Cardiac septum (tissue), 1 donor: ENCODE results near the gene NISCH. TPM values are rescaled to one million over a fixed set of nuclear protein-coding genes. Genes with fewer than 3 reads are reported as not detected.
A peak's percentile ranks its signal among the peaks of the same experiment; 100 is the strongest.
"Not testable (repeated sequence)": the region's sequence is repeated elsewhere in the genome, so short reads cannot be mapped to it uniquely, and the experiment has no call there.

Experiments
- DNase-seq: peaks from one replicate; pipeline ENCODE4 v3.0.0-alpha.2; 2020; ENCODE audit warnings: low spot score
- intact Hi-C: fragments of 100-400 bp; cut with DNase I; formaldehyde crosslinking; loops from one replicate; pipeline ENCODE4 v1.14.0; 2022
- total RNA-seq: library from RNA; stranded (reverse); fragmentation: NEBNext Ultra II Directional; extraction: Animal tissue kit (Norgen Biotek cat#: 25700); gene quantifications from one replicate; pipeline ENCODE4 v1.2.1, GENCODE V29; 2021
- donor health status: DM: no; HTN: no; CAD: no.

The NISCH gene
- total RNA-seq, 1 donor from 2014 or later, result 59.1 TPM

DNA sequence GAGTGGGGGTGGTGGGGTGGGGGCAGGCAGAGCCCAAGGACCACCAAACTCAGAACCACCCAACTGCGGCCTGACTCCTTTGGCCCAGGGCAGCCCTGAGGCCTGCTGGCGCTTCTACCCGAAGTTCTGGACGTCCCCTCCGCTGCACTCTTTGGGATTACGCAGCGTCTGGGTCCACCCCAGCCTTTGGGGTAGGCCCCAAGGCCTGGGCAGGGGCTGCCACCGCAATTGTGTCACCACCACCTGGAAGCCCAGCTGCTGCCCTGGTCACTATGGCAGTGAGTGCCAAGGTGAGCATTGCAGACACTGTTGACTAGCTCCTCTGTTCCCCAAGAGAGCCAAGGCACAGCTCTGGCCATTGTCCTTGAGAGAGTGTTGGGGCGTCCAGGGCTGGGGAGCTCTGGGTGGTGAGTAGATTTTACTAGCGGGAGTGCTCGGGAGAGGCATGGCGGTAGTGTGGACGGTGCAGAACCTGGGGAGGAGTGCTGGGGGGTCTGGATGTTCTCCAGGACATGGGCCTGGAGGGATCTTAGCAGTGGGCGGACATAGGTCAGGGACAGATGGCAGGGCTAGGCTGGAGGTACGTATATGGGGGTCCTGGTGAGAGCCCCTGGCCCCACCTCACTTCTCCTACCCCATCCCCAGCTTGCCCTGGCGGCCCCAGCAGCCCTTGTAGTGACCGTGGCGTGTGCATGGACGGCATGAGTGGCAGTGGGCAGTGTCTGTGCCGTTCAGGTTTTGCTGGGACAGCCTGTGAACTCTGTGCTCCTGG lies 65.5 kb downstream of the NISCH start:
- intact Hi-C loops, result no loop called here
- DNase-seq, result no peak

DNA sequence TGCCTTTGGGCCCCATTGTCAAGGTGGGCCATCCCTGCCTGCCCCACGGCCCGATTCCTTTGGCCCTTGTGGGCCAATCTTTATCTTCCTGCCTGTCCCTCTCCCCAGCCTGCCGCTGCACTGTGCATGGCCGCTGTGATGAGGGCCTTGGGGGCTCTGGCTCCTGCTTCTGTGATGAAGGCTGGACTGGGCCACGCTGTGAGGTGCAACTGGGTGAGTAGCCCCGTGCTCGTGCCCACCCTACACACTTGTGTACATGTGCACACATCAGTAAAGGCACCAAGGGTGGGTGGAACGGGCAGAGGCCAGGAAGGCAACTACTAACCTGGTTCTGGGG lies 66.1 kb downstream of the NISCH start:
- no peak for DNase-seq
- intact Hi-C loops, result no loop called here

DNA sequence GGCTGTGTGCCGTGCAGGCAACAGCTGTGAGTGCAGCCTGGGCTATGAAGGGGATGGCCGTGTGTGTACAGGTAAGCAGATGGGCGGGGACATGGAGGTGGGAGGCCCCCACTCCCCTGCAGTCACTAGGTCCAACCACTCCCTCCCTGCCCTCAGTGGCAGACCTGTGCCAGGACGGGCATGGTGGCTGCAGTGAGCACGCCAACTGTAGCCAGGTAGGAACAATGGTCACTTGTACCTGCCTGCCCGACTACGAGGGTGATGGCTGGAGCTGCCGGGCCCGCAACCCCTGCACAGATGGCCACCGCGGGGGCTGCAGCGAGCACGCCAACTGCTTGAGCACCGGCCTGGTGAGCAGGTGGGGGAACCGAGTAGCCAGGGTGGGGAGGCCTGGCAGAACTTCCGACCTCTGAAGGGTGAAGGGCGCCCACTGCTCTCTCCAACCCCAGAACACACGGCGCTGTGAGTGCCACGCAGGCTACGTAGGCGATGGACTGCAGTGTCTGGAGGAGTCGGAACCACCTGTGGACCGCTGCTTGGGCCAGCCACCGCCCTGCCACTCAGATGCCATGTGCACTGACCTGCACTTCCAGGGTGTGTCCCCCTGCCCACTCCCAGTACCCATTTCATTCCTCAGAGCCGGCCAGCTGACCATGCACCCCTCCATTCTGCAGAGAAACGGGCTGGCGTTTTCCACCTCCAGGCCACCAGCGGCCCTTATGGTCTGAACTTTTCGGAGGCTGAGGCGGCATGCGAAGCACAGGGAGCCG lies 66.7 kb downstream of the NISCH start:
- peak; percentile 67 for DNase-seq

DNA sequence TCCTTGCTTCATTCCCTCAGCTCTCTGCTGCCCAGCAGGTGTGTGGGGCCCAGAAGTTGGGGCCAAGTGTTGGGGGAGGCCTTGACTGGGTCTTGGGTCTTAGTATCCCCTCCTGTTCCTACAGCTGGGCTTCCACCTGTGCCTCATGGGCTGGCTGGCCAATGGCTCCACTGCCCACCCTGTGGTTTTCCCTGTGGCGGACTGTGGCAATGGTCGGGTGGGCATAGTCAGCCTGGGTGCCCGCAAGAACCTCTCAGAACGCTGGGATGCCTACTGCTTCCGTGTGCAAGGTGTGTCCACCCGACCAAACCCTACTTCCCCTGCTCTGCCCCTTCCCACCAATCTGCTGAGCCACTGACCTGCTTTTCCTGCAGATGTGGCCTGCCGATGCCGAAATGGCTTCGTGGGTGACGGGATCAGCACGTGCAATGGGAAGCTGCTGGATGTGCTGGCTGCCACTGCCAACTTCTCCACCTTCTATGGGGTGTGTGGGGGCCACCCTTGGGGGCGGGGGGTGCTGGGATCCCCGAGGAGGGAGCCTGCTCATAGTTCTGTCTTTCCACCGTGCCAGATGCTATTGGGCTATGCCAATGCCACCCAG lies 67.3 kb downstream of the NISCH start:
- intact Hi-C loops, result no loop called here
- peak; percentile 73 for DNase-seq

More for the DNA sequence above, 66.7 kb downstream of the NISCH start:
- intact Hi-C loops, result no loop called here

DNA sequence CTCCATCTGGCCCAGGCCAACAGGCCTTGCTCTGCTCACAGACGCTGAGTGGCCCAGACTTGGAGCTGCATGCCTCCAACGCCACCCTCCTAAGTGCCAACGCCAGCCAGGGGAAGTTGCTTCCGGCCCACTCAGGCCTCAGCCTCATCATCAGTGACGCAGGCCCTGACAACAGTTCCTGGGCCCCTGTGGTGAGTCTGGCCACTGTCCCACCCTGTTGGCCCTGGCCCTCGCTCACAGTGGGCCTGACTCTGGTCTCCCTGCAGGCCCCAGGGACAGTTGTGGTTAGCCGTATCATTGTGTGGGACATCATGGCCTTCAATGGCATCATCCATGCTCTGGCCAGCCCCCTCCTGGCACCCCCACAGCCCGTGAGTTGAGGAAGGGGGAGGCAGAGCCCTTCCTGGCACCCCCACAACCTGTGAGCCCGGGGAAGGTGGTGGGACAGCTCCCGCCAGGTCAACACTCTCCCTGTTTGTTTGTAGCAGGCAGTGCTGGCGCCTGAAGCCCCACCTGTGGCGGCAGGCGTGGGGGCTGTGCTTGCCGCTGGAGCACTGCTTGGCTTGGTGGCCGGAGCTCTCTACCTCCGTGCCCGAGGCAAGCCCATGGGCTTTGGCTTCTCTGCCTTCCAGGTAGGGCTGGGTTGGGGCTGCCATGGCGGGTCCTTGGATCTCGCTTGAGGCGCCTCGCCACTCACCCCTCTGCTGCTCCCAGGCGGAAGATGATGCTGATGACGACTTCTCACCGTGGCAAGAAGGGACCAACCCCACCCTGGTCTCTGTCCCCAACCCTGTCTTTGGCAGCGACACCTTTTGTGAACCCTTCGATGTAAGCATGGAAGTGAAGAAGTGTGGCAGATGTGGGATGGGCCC lies 68.2 kb downstream of the NISCH start:
- intact Hi-C loops, result no loop called here

DNA sequence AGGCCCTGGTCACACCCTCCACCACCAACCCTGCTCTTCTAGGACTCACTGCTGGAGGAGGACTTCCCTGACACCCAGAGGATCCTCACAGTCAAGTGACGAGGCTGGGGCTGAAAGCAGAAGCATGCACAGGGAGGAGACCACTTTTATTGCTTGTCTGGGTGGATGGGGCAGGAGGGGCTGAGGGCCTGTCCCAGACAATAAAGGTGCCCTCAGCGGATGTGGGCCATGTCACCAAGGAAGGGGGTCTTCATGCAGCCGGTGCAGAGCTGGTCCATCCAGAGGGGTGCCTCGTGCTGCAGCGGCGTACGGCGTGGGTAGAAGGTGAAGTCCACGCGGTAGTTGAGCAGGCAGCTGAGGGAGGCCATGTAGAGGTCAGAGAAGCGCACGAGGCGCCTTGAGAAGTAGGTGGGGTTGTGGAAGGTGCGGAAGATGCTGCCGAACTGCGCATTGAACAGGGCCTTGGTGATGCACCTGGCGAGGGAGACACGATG lies 68.9 kb downstream of the NISCH start:
- intact Hi-C loops, result no loop called here
- peak; percentile 74 for DNase-seq

More for the DNA sequence above, 68.2 kb downstream of the NISCH start:
- DNase-seq, result peak; percentile 70

DNA sequence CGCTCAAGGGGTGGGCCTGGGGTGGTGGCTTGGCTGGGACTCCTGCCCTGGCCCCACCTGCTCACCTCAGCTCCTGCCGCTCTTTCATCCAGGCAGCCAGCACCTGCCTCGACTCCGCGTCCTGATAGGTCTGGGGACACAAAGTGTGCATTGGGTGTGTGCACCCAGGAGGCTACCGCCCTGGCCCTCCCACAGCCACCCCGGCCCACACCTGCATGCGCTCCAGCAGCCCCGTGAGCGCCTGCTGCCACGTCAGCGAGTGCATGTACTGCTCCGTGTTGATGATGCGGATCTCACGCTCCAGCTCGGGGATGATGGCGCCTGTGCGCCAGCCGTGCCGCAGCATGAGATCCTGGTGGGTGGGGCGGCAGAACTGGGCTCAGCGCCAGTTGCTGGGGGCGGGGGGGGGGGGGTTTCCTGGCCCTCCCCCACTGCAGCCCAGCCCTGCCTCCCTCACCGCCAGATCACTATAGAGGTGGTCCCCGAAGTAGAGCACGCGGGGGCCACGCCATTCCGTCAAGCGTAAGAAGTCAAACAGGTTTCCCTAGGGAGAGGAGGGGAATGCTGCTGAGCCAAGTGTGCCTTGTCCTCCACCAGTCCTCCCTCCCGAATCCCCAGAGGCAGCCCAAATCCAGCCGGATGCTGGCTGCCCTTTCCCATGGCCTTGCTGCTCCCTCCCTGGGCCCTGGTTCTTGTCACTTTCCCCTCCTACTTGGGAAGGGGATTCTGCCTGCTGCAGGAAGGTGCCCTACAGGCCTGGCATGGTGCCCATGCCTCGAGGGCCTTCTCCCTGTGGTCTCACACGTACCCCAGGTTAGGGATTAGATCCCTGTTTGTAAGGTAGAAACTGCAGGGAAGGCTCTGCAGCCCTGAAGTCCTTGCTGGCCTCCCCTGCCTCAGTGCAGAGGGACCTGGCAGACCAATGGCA lies 69.6 kb downstream of the NISCH start:
- intact Hi-C loops, result no loop called here
- DNase-seq, result peak; percentile 86

DNA sequence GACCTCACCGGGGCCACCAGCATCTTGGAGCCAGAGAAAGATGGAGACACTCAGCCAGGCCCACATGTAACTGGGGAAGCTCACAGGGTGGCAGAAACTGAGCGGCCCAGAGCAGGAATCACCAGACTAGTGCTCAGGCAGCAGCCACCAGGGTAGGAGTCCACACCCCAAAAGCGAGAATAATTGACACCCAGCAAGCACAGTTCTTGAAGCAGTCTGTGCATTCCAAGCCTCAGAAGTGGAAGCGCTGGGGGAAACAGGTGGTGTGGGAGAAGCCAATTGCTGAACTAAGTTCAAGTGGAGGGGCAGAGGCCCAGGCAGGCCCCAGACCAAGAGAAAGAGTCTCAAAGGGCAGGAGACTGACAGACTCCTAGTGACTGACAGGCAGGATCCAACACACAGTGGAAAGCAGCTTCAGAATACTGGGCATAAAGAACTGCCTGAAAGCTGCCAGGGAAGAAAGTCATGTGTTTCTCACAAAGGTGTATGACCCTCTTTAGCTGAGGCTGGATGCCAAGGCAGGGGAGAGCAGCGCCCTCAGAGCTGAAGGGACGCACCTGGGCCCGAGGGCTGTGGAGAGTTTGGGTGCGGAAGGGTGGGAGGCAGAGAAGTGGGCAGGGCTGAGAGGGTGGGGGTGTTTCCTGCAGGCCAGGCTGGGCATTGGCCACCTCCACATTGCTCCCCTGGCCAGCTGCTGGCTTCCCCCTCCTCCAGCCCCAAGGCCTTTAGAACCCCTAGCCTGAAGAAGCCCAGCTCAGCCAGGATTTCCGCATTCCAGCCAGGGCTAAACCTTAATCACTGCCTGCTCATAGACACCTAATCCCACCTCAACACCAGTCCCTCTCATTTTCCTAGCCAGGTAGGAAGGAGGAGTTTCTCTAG lies 70.5 kb downstream of the NISCH start:
- peak; percentile 72 for DNase-seq
- intact Hi-C loops, result no loop called here

DNA sequence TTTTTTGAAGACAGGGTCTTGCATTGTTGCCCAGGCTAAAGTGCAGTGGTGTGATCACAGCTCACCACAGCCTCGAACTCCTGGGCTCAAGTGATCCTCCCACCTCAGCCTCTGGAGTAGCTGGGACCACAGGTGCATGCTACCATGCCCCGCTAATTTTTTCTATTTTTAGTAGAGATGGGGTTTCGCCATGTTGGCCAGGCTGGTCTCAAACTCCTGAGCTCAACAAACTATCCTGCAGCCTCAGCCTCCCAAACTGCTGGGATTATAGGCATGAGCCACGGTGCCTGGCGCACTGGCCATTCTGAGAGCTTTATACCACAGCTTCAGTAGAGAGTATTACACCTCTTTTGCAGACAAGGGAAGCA lies 71.3 kb downstream of the NISCH start:
- intact Hi-C loops, DNase-seq: not testable (repeated sequence)

DNA sequence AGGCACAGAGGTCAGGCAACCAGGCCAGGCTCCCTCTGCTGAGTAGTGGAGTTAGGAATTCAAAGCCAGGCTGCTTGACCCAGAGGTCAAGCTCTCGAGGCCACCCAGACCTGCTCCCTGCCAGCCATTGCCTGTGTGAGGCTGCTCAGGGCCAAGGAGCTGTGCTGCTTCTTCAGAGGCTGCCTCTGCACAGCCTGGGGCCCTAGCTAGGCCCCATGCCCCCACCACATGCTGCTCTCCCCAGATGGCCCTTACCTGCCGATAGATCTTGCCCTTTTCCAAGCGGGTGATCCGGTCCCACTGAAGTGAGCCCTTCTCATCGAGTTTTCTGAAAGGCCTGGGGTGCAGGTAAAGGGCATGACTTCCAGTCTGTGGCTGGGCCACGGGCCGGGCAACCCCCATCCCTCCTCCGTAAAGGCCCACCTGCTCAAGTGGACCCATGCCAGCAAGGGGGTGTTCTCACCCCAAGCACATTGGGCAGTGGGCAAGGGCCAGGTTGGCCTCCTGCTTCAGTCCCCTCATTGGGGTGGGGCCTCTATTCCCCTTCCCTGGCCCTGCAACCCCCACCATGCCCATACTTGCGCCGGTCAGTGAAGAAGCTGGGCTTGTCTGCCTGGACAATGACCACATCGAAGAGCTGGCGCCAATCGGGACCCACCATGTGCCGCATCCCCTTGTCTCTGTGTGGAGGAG lies 71.8 kb downstream of the NISCH start:
- DNase-seq, result peak; percentile 67
- intact Hi-C loops, result no loop called here

DNA sequence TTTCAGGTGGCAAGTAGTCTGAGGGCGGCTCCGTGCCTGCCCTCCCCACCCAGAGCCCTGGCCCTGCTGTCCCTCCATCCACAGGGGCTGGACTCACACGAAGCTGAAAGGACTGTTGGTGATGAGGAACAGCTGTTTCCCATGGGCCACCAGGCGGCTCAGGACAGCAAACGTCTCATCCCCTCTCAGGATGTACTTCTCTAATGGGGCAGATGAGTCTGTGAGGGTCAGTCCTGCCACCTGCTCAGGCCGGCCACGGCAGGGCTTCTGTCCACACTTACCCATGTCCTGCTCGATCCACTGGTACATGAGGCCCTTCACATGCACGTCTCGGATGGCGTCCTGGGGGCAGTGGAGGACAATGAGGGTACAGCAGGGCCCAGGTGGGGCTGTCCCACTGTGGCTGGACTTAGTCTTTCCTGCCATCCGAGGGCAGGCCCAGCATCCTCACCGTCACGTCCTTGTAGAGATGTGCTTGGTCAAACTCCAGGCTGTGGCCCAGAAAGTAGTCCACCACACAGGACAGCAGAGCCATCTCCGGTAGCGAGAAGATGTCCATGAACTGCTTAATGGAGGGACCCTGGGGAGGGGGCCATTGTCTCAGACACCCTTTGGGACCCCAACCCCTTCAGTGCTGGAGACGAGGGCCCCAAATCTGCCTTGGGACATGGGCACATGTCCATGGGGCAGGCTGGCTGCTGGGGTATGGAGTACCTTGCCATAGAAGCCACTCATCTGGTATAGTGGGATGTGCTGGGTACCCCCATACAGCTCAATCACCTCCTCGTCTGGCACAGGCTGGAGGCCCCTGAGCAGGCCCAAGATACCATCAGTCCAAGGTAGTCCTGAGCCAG lies 72.6 kb downstream of the NISCH start:
- peak; percentile 73 for DNase-seq
- intact Hi-C loops, result no loop called here

DNA sequence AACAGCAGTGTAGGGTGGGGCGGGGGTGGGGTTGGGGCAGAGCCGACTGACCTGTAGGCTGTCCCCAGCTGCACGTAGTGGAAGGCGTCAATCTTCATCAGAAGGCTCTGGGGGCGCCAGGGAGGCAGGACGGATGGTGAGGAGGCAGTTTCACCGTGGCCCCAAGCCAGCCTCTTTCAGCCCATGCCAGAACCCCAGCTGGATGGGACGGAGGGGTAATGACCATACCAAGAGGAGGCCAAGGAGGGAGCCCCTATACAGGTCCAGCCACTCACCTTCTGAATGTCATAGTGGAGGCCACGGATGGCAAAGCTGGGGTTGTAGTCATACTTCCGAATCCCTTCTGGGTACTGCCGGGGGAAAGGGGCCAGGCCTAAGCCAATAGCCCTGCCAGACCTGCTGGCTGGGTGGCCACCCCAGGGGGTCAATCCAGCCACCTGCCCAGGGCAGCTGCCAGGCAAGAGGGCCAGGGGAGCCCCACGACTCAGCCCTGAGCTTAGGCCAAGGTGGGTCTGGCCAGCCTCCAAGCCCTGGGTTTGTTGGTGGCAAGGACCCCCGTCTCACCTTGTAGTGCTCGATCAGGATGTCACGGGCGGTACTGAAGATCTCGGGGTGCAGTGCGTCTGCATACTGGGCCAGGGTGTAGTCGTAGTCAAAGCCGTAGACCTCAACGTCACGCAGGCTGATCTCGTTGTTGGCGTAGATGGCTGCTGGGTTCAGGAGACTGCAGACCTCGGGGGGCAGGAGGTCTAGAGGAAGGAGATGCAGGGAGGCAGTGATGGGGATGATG lies 73.4 kb downstream of the NISCH start:
- intact Hi-C loops, result no loop called here
- DNase-seq, result peak; percentile 69

DNA sequence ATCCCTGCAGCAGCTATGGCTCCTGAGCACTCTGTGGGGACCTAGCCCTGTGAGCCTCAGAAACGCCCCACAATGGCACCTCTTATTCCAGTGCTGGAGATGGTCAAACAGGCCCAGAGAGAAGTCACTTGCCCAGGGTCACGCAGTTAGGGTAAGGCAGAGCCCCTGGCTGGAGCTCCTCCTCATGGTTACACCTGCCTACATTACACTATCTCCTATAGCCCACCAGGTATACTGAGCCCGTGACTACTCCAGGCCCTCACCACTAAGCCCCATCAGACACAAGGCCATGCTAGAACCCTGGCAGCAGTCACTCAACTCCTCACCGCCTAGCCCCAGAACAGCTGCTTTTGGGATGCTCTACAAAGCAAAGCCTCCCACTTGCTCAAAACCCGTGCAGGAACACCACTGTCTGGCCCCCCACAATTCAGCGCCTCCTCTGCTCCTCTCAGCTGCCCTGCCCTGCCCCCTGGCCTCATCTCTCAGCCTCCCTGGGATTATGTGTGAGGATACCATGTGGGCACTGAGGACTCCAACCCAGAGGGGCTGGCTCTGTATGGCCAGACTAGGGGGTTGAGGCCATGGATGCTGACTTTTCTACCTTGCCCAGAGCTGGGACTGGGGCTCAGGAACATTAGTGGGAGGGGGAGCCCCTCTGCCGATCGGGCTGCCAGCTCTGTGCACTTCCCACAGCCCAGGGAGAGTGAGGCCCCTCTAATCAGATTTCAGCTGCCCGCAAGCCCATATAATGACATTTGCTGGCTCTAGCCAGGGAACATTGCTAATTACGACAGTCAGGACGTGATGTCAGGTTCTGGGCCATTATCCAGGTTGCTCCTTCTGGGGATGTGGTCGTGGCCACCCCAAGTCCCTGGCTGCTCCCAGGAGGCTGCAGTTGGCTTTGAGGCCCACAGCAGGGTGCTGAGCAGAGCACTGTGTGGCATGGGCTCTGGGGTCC lies 74.3 kb downstream of the NISCH start:
- peak; percentile 74 for DNase-seq
- intact Hi-C loops, result loop anchor here (2.0 to 10.0 kb wide), 2 partner anchors 47 to 635 kb away; partner anchors contain the start of gene PRKCD
